Measurements from ENCODE around the gene MAN1B1.

DNA sequence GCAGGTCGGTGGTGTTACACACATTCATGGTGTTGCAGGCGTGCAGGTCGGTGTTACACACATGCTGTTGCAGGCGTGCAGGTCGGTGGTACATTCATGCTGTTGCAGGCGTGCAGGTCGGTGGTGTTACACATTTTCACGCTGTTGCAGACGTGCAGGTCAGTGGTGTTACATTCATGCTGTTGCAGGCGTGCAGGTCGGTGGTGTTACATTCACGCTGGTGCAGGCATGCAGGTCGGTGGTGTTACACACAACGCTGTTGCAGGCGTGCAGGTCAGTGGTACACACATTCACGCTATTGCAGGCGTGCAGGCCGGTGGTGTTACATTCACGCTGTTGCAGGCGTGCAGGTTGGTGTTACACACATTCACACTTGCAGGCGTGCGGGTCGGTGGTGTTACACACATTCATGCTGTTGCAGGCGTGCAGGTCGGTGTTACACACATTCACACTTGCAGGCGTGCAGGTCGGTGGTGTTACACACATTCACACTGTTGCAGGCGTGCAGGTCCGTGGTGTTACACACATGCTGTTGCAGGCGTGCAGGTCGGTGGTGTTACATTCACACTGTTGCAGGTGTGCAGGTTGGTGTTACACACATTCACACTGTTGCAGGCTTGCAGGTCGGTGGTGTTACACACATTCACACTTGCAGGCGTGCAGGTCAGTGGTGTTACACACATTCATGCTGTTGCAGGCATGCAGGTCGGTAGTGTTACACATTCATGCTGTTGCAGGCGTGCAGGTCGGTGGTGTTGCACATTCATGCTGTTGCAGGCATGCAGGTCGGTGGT, 16.6 kb downstream of the MAN1B1 start:
- no peak for TF ChIP-seq BACH2 (CRISPR knock-in tag; IDR thresholded peaks at IDR 0.05; ENCODE audit: borderline replicate concordance)
- no peak for TF ChIP-seq OSR1 (CRISPR knock-in tag; IDR thresholded peaks at IDR 0.05)
- no peak for TF ChIP-seq ESRRG (CRISPR knock-in tag; IDR thresholded peaks at IDR 0.05)
- no peak for TF ChIP-seq ZNF565 (CRISPR knock-in tag; conservative IDR thresholded peaks at IDR 0.05; ENCODE audit: low read depth)
- TF ChIP-seq, protein P1, sequence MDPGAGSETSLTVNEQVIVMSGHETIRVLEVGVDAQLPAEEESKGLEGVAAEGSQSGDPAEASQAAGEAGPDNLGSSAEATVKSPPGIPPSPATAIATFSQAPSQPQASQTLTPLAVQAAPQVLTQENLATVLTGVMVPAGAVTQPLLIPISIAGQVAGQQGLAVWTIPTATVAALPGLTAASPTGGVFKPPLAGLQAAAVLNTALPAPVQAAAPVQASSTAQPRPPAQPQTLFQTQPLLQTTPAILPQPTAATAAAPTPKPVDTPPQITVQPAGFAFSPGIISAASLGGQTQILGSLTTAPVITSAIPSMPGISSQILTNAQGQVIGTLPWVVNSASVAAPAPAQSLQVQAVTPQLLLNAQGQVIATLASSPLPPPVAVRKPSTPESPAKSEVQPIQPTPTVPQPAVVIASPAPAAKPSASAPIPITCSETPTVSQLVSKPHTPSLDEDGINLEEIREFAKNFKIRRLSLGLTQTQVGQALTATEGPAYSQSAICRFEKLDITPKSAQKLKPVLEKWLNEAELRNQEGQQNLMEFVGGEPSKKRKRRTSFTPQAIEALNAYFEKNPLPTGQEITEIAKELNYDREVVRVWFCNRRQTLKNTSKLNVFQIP (CRISPR knock-in tag; IDR thresholded peaks at IDR 0.05; ENCODE audit: borderline replicate concordance, low read depth) = no peak
- no peak for TF ChIP-seq ARNTL (CRISPR knock-in tag; IDR thresholded peaks at IDR 0.05; ENCODE audit: borderline replicate concordance, low read depth)
